SK-N-MC (cell line): ENCODE data around the gene XPR1.

Experiments
- DNase-seq: peaks from one replicate; pipeline ENCODE4 v3.0.0-alpha.2; 2011; ENCODE audit warnings: low read depth, low spot score
- H3K27ac ChIP-seq: fragments of 200-600 bp; sonication (generic); 2 replicates; pipeline ENCODE4 v1.5.1; 2016; ENCODE audit warnings: mixed run types
- H3K36me3 ChIP-seq: fragments of 200-600 bp; sonication (generic); 2 replicates; pipeline ENCODE4 v1.6.1; 2017; ENCODE audit warnings: antibody characterized with exemption, low read length, mixed read lengths; ENCODE audit not compliant: insufficient read depth
- H3K4me3 ChIP-seq: fragments of 200-600 bp; sonication (generic); 2 replicates; pipeline ENCODE4 v1.5.1; 2016
- H3K9ac ChIP-seq: fragments of 200-600 bp; sonication (generic); 2 replicates; pipeline ENCODE4 v1.8.0; 2017; ENCODE audit warnings: mixed run types, mixed read lengths; ENCODE audit not compliant: insufficient read length
- H3K9me3 ChIP-seq: fragments of 200-600 bp; sonication (generic); 2 replicates; pipeline ENCODE4 v1.6.1; 2017; ENCODE audit warnings: low read depth, mild to moderate bottlenecking, antibody characterized with exemption, low read length, moderate library complexity, mixed read lengths
- EZH2 ChIP-seq: fragments of 200-600 bp; sonication (generic); IDR thresholded peaks from one replicate; pipeline ENCODE4 v1.6.1; 2017; ENCODE audit warnings: antibody characterized with exemption
- FOXP2 ChIP-seq: optimal IDR thresholded peaks from 2 replicates; pipeline ENCODE3; 2011; ENCODE audit warnings: mild to moderate bottlenecking, moderate library complexity; ENCODE audit not compliant: insufficient read depth; ENCODE audit errors: extremely low read length, control extremely low read depth
- POLR2AphosphoS5 ChIP-seq: IDR thresholded peaks from 2 replicates; pipeline ENCODE4 v1.6.1; 2012; ENCODE audit warnings: mild to moderate bottlenecking, low read depth, low read length, borderline replicate concordance

The XPR1 gene

GRCh38 chr1:180838535-180838934 is 206.7 kb downstream of the XPR1 start:
- TF ChIP-seq POLR2AphosphoS5 (no peak), EZH2 (no peak), FOXP2 (no peak)

GRCh38 chr1:180839547-180839946 is 207.7 kb downstream of the XPR1 start:
- Histone ChIP-seq H3K4me3 (no peak overlapping the region), H3K9ac (no peak overlapping the region), H3K27ac (no peak overlapping the region), H3K9me3 (no peaks in the 10 kb centered on the region), H3K36me3 (no peaks in the 10 kb centered on the region)
- TF ChIP-seq POLR2AphosphoS5 = no peak
- TF ChIP-seq EZH2 = no peak
- TF ChIP-seq FOXP2 = no peak
- no peak for DNase-seq

More at GRCh38 chr1:180838535-180838934, 206.7 kb downstream of the XPR1 start:
- no peak overlapping the region for H3K4me3 ChIP-seq
- H3K27ac ChIP-seq = no peak overlapping the region
- H3K9me3 ChIP-seq = no peaks in the 10 kb centered on the region
- H3K36me3 ChIP-seq = no peaks in the 10 kb centered on the region
- no peak for DNase-seq
- no peak overlapping the region for H3K9ac ChIP-seq

DNA sequence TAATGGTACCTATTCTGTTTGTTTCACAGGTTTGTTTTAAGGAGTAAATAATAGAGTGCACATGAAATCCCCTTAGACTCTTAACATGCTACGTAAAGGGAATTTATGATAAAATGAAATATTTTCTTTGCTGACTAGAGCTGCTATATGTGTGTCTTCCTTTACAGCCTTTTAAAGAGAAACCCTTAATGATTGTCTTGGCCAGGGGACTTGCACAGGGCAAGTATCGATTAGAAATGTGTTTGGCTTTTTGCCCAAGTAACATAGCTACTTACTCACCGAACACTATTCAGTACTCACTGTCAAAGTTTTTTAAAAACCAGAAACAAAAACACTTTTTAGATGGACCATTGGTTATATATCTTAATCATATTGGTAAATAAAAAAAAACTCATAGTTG is 209.6 kb downstream of the XPR1 start:
- no peak overlapping the region for H3K4me3 ChIP-seq
- DNase-seq = no peak
- H3K36me3 ChIP-seq = no peaks in the 10 kb centered on the region
- TF ChIP-seq EZH2 (no peak), FOXP2 (no peak), POLR2AphosphoS5 (no peak)
- H3K27ac ChIP-seq = no peak overlapping the region
- H3K9me3 ChIP-seq = no peaks in the 10 kb centered on the region
- H3K9ac ChIP-seq = no peak overlapping the region

GRCh38 chr1:180842052-180842451 is 210.2 kb downstream of the XPR1 start:
- no peak for TF ChIP-seq POLR2AphosphoS5
- TF ChIP-seq FOXP2 = no peak
- no peak for TF ChIP-seq EZH2
- no peaks in the 10 kb centered on the region for H3K9me3 ChIP-seq
- no peak overlapping the region for H3K27ac ChIP-seq
- DNase-seq = no peak
- no peak overlapping the region for H3K9ac ChIP-seq
- no peaks in the 10 kb centered on the region for H3K36me3 ChIP-seq
- no peak overlapping the region for H3K4me3 ChIP-seq

DNA sequence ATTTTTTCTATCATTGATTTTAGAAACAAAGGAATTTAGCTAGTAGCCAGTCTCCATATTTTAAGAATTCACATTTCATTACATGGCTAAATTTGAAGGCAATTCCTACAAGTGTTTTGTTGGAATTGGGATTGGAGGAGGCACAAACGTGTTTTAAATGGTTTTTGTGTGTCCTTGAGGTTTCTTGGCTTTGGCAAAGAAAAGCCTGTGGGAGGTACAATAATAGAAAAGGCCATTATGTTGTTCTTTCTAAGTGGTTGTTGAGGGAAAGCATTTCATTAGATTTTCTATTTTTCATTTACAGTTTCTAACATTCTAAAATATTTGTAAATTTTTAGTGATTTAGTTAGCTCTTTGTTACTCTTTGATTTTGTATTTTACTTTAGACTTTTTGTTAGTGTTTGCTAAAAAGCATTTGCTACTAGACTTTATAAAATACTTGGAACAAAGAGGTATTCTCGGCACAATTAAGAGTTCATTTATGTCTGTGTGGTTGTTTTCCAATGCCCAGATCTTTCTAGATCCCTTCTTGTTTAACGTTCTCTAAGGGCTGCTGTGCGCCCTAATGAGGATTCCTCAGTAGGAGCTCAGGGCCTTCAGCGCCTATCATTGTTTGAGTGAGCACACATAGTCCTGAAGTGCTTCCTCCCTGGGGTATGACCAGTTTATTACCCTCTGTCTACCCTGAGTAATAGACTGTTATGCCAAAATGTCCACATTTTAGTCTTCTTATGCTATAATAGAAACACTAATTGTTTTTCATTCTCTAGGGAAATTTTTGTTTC is 210.9 kb downstream of the XPR1 start:
- no peak for DNase-seq

DNA sequence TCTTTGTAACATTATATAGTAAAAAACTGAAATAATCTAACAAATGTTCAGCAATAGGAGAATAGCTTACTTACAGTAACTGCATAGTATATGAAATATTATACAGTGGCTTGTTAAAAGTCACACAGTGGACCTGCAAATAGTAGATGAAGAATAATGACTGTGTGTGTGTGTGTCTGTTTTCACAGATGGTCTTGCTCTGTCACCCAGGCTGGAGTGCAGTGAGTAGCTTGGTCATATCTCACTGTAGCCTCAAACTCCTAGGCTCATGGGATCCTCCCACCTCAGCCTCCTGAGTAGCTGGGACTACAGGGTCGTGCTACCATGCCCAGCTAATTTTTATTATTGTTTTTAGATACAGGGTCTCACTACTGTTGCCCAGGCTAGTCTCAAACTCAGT is 213.5 kb downstream of the XPR1 start:
- Histone ChIP-seq H3K36me3 (no peaks in the 10 kb centered on the region), H3K9ac (no peak overlapping the region), H3K27ac (no peak overlapping the region), H3K9me3 (no peaks in the 10 kb centered on the region), H3K4me3 (no peak overlapping the region)
- DNase-seq = no peak
- no peak for TF ChIP-seq FOXP2
- no peak for TF ChIP-seq EZH2
- no peak for TF ChIP-seq POLR2AphosphoS5

More for the DNA sequence above, 210.9 kb downstream of the XPR1 start:
- H3K36me3 ChIP-seq = no peaks in the 10 kb centered on the region
- no peak overlapping the region for H3K27ac ChIP-seq
- no peaks in the 10 kb centered on the region for H3K9me3 ChIP-seq
- no peak overlapping the region for H3K4me3 ChIP-seq
- H3K9ac ChIP-seq = no peak overlapping the region
- no peak for TF ChIP-seq EZH2
- TF ChIP-seq POLR2AphosphoS5 = no peak
- no peak for TF ChIP-seq FOXP2

- no peak for TF ChIP-seq POLR2AphosphoS5
- no peak for TF ChIP-seq FOXP2
- no peak for TF ChIP-seq EZH2
- no peaks in the 10 kb centered on the region for H3K9me3 ChIP-seq
- no peak overlapping the region for H3K4me3 ChIP-seq
- no peak for DNase-seq
- H3K27ac ChIP-seq = no peak overlapping the region
- H3K36me3 ChIP-seq = no peaks in the 10 kb centered on the region
- no peak overlapping the region for H3K9ac ChIP-seq
Observed at GRCh38 chr1:180848191-180848590, 216.4 kb downstream of the XPR1 start.

- no peaks in the 10 kb centered on the region for H3K36me3 ChIP-seq
- no peak for TF ChIP-seq FOXP2
- no peak for TF ChIP-seq EZH2
- no peak for TF ChIP-seq POLR2AphosphoS5
- no peak for DNase-seq
- no peak overlapping the region for H3K4me3 ChIP-seq
- no peak overlapping the region for H3K27ac ChIP-seq
- H3K9ac ChIP-seq = no peak overlapping the region
- no peaks in the 10 kb centered on the region for H3K9me3 ChIP-seq
Observed at GRCh38 chr1:180849031-180849775, 217.4 kb downstream of the XPR1 start.
